ENCODE results near the gene DUOX2.

DNA sequence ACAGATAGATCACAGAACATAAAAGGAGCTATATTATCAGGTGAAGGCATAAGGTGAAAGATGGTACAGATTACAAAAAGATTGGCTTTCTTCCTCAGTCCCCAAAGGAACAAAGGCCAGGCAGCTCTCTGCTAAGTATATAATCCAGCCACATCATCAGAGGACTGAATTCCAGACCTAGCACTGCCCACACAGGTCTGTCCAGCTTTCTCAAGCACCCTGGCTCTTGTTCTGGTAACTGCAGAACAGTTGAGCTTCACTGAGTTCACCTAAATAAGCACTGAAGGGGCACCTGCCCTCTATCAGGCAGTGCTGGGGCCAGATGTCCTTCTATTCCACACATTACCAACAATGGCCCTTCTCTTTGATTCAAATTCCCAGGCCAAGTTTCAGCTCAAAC, 9.4 kb upstream of the DUOX2 start:
- TF ChIP-seq CTCF (IDR thresholded peaks at IDR 0.05) (no peak), POLR2A (IDR thresholded peaks at IDR 0.05) (no peak)
